IMR-90 (cell line): ENCODE data around the gene MTMR3. TPM values are rescaled to one million over a fixed set of nuclear protein-coding genes. Genes with fewer than 3 reads are reported as not detected.

ENCODE experiments used
- ATAC-seq: fragments of 200-7000 bp; cut with Tn5 transposase; 2 replicates; pipeline ENCODE4 v1.9.1; 2020; ENCODE audit warnings: low read depth, mild to moderate bottlenecking, moderate library complexity
- BruUV-seq: library from RNA; stranded (reverse); fragments of 400-500 nt; replicated peaks from 2 replicates; lab custom pipeline; 2021; lab: Mats Ljungman, UMichigan
- CTCF ChIA-PET: fragments of 300-600 bp; formaldehyde crosslinking; extraction: SDS; loops from one replicate; lab custom pipeline; 2021; ENCODE audit warnings: antibody characterized with exemption; lab: Yijun Ruan, JAX
- POLR2A ChIA-PET: fragments of 300-600 bp; sonication (Branson Sonifier 250); formaldehyde crosslinking; loops from one replicate; lab custom pipeline; 2022; ENCODE audit warnings: antibody characterized with exemption; ENCODE audit not compliant: unreplicated experiment; lab: Charles Lee
- DNase-seq: peaks from one replicate; pipeline ENCODE4 v3.0.0; 2013
- H2AFZ ChIP-seq: replicated peaks from 2 replicates; pipeline ENCODE3; 2013; ENCODE audit warnings: low read length, mild to moderate bottlenecking; ENCODE audit not compliant: poor library complexity
- H2AK5ac ChIP-seq: 2 replicates; pipeline ENCODE4 v1.6.1; 2013; ENCODE audit warnings: low read depth, low read length, inconsistent platforms
- H2AK9ac ChIP-seq: replicated peaks from 2 replicates; pipeline ENCODE3; 2013; ENCODE audit warnings: mild to moderate bottlenecking, low read depth, low read length, moderate library complexity; ENCODE audit not compliant: poor library complexity
- H2BK120ac ChIP-seq: 2 replicates; pipeline ENCODE4 v1.6.1; 2013; ENCODE audit warnings: low read depth, low read length, inconsistent platforms
- H2BK15ac ChIP-seq: 3 replicates; pipeline ENCODE4 v1.6.1; 2013; ENCODE audit warnings: low read depth, low read length, inconsistent platforms
- H2BK20ac ChIP-seq: 2 replicates; pipeline ENCODE4 v1.6.1; 2013; ENCODE audit warnings: low read depth, mild to moderate bottlenecking, inconsistent platforms, low read length, moderate library complexity
- H2BK5ac ChIP-seq: 2 replicates; pipeline ENCODE4 v1.6.1; 2013; ENCODE audit warnings: mild to moderate bottlenecking, low read depth, low read length, inconsistent platforms; ENCODE audit not compliant: poor library complexity, severe bottlenecking
- H3K14ac ChIP-seq: replicated peaks from 2 replicates; pipeline ENCODE4 v1.6.1; 2013; ENCODE audit warnings: low read depth, low read length, inconsistent platforms
- H3K18ac ChIP-seq: 2 replicates; pipeline ENCODE4 v1.6.1; 2013; ENCODE audit warnings: low read depth, low read length, control low read depth
- H3K23ac ChIP-seq: 2 replicates; pipeline ENCODE4 v1.6.1; 2013; ENCODE audit warnings: low read depth, low read length, inconsistent platforms
- H3K27ac ChIP-seq: 2 replicates; pipeline ENCODE4 v1.5.1; 2013; ENCODE audit warnings: mild to moderate bottlenecking, control low read depth, low read length; ENCODE audit not compliant: insufficient read depth
- H3K27me3 ChIP-seq: 2 replicates; pipeline ENCODE4 v1.6.1; 2013; ENCODE audit warnings: low read length; ENCODE audit not compliant: control insufficient read depth, insufficient read depth
- H3K36me3 ChIP-seq: 2 replicates; pipeline ENCODE4 v1.6.1; 2013; ENCODE audit warnings: low read length, mixed read lengths; ENCODE audit not compliant: control insufficient read depth, insufficient read depth
- H3K4ac ChIP-seq: 2 replicates; pipeline ENCODE4 v1.6.1; 2013; ENCODE audit warnings: low read depth, low read length, inconsistent platforms
- H3K4me1 ChIP-seq: 2 replicates; pipeline ENCODE4 v1.6.1; 2013; ENCODE audit warnings: low read length, mixed read lengths; ENCODE audit not compliant: control insufficient read depth, insufficient read depth
- H3K4me2 ChIP-seq: 2 replicates; pipeline ENCODE4 v1.6.1; 2013; ENCODE audit warnings: low read depth, mild to moderate bottlenecking, control low read depth, low read length, moderate library complexity
- H3K4me3 ChIP-seq: 2 replicates; pipeline ENCODE4 v1.5.1; 2013; ENCODE audit warnings: low read depth, mild to moderate bottlenecking, control low read depth, low read length, moderate library complexity; ENCODE audit not compliant: insufficient read depth
- H3K56ac ChIP-seq: 2 replicates; pipeline ENCODE4 v1.6.1; 2013; ENCODE audit warnings: low read length, inconsistent platforms; ENCODE audit not compliant: insufficient read depth; ENCODE audit errors: extremely low read depth
- H3K79me1 ChIP-seq, 2 experiments: 2 replicates each; pipeline ENCODE4 v1.6.1; 2013; ENCODE audit warnings: low read length in 2 of 2, inconsistent platforms in 1 of 2, low read depth in 1 of 2
- H3K9ac ChIP-seq: 2 replicates; pipeline ENCODE4 v1.6.1; 2013; ENCODE audit warnings: low read depth, low read length, control low read depth
- H3K9me1 ChIP-seq: 2 replicates; pipeline ENCODE4 v1.6.1; 2013; ENCODE audit warnings: low read length, inconsistent platforms; ENCODE audit not compliant: insufficient read depth
- H3K9me3 ChIP-seq: 2 replicates; pipeline ENCODE4 v1.6.1; 2013; ENCODE audit warnings: low read length; ENCODE audit not compliant: control insufficient read depth, insufficient read depth
- H4K20me1 ChIP-seq: 2 replicates; pipeline ENCODE4 v1.6.1; 2013; ENCODE audit warnings: low read length, inconsistent platforms; ENCODE audit not compliant: insufficient read depth
- H4K5ac ChIP-seq: 2 replicates; pipeline ENCODE4 v1.6.1; 2013; ENCODE audit warnings: mild to moderate bottlenecking, low read depth, low read length, control low read depth
- H4K8ac ChIP-seq, 2 experiments: 2 replicates each; pipeline ENCODE4 v1.6.1; 2013; ENCODE audit warnings: low read depth in 2 of 2, low read length in 2 of 2, control low read depth in 1 of 2, inconsistent platforms in 1 of 2
- H4K91ac ChIP-seq: 2 replicates; pipeline ENCODE4 v1.6.1; 2013; ENCODE audit warnings: low read depth, low read length, inconsistent platforms; ENCODE audit not compliant: insufficient read depth
- BHLHE40 ChIP-seq: fragments of 150-350 bp; IDR thresholded peaks from 2 replicates; pipeline ENCODE4 v1.6.1; 2016; ENCODE audit warnings: mild to moderate bottlenecking, low read depth, low read length
- CEBPB ChIP-seq: IDR thresholded peaks from 2 replicates; pipeline ENCODE4 v1.6.1; 2012; ENCODE audit warnings: low read depth, low read length, improper control_type of control experiment
- CHD1 ChIP-seq: IDR thresholded peaks from 2 replicates; pipeline ENCODE4 v1.6.1; 2012; ENCODE audit warnings: low read depth, low read length, improper control_type of control experiment
- CTCF ChIP-seq: conservative IDR thresholded peaks from 2 replicates; pipeline ENCODE4 v1.5.1; 2012; ENCODE audit warnings: mild to moderate bottlenecking, low read depth, low read length, improper control_type of control experiment
- ELK1 ChIP-seq: fragments of 150-350 bp; IDR thresholded peaks from 2 replicates; pipeline ENCODE4 v1.6.1; 2016; ENCODE audit warnings: low read depth, mild to moderate bottlenecking, low read length, moderate library complexity, borderline replicate concordance
- FOS ChIP-seq: fragments of 150-350 bp; IDR thresholded peaks from 2 replicates; pipeline ENCODE4 v1.6.1; 2016; ENCODE audit warnings: low read depth, low read length
- MAFK ChIP-seq: IDR thresholded peaks from 2 replicates; pipeline ENCODE4 v1.6.1; 2012; ENCODE audit warnings: low read depth, low read length, improper control_type of control experiment
- MAZ ChIP-seq: IDR thresholded peaks from 2 replicates; pipeline ENCODE4 v1.6.1; 2012; ENCODE audit warnings: low read depth, mild to moderate bottlenecking, low read length, improper control_type of control experiment, moderate library complexity, borderline replicate concordance
- MXI1 ChIP-seq: IDR thresholded peaks from 2 replicates; pipeline ENCODE4 v1.6.1; 2012; ENCODE audit warnings: low read depth, mild to moderate bottlenecking, low read length, moderate library complexity, borderline replicate concordance
- NFE2L2 ChIP-seq: fragments of 150-350 bp; IDR thresholded peaks from 2 replicates; pipeline ENCODE4 v1.6.1; 2016; ENCODE audit warnings: low read depth, mild to moderate bottlenecking, low read length
- POLR2A ChIP-seq: IDR thresholded peaks from 2 replicates; pipeline ENCODE4 v1.6.1; 2012; ENCODE audit warnings: mild to moderate bottlenecking, low read depth, low read length
- RAD21 ChIP-seq: IDR thresholded peaks from 2 replicates; pipeline ENCODE4 v1.6.1; 2012; ENCODE audit warnings: low read length, improper control_type of control experiment
- RCOR1 ChIP-seq: IDR thresholded peaks from 2 replicates; pipeline ENCODE4 v1.6.1; 2012; ENCODE audit warnings: mild to moderate bottlenecking, low read length, improper control_type of control experiment; ENCODE audit not compliant: insufficient replicate concordance
- RFX5 ChIP-seq: IDR thresholded peaks from 2 replicates; pipeline ENCODE4 v1.8.0; 2012; ENCODE audit warnings: low read depth, mild to moderate bottlenecking, low read length, moderate library complexity
- SMC3 ChIP-seq: fragments of 150-350 bp; IDR thresholded peaks from 2 replicates; pipeline ENCODE4 v1.6.1; 2016; ENCODE audit warnings: low read depth, mild to moderate bottlenecking, antibody characterized with exemption, low read length, moderate library complexity
- USF2 ChIP-seq: fragments of 150-350 bp; IDR thresholded peaks from 2 replicates; pipeline ENCODE4 v1.6.1; 2017; ENCODE audit warnings: mild to moderate bottlenecking, antibody characterized with exemption, low read length, low read depth
- WGBS, 2 experiments: methylation state at CpG; one replicate each; pipeline versions ENCODE4 v1.1.5 to v1.1.7; 2013; ENCODE audit warnings: missing lambda C conversion rate in 2 of 2; ENCODE audit not compliant: insufficient read length in 1 of 2; ENCODE audit errors: extremely low coverage in 2 of 2; 5-methylcytosine and 5-hydroxymethylcytosine counted together
- dilution Hi-C: fragments of 300-500 bp; cut with HindIII; formaldehyde crosslinking; loops from one replicate; pipeline ENCODE4 v1.14.3; 2018; ENCODE audit warnings: low sequenced_read_pairs; ENCODE audit not compliant: unreplicated experiment
- in situ Hi-C: fragments of 300-500 bp; cut with MboI; formaldehyde crosslinking; loops from 3 replicates; pipeline ENCODE4 v1.14.3; 2019; ENCODE audit warnings: low sequenced_read_pairs, inconsistent platforms, mixed read lengths
- intact Hi-C: fragments of 100-400 bp; cut with micrococcal nuclease; formaldehyde crosslinking; loops from 2 replicates; pipeline ENCODE4 v1.10.0; 2022
- polyA plus RNA-seq, 3 experiments: library from polyadenylated mRNA; depleted of rRNA; stranded (reverse); fragments of >200 nt; gene quantifications; 2 replicates each; pipeline ENCODE4 v1.2.3, GENCODE V29; 2012; ENCODE audit warnings: low replicate concordance in 1 of 3
- total RNA-seq: library from RNA; depleted of rRNA; stranded (reverse); fragments of >200 nt; gene quantifications from 2 replicates; pipeline ENCODE4 v1.2.3, GENCODE V29; 2012

Gene MTMR3
- total and polyA plus RNA-seq, 2 of the 4 experiments (the other 2 are of a cell fraction): 21.3 to 29.4 TPM

- no peak overlapping the region for H2AFZ ChIP-seq
- no peak overlapping the region for H2BK5ac ChIP-seq
- no peak overlapping the region for H3K23ac ChIP-seq
- no peak for ATAC-seq
- no peak overlapping the region for H3K14ac ChIP-seq
- no peak overlapping the region for H2BK20ac ChIP-seq
- H3K4me3 ChIP-seq: no peak overlapping the region
- H3K27ac ChIP-seq: no peak overlapping the region
- H4K8ac ChIP-seq: no peak overlapping the region
- H3K27me3 ChIP-seq: no peaks in the 10 kb centered on the region
- dilution Hi-C loops: no loop called here
- no peak overlapping the region for H2AK5ac ChIP-seq
- H3K4ac ChIP-seq: no peak overlapping the region
- H3K79me1 ChIP-seq: no peaks in the 10 kb centered on the region
- H2BK120ac ChIP-seq: no peak overlapping the region
- no peak overlapping the region for H3K56ac ChIP-seq
- no peak overlapping the region for H3K9ac ChIP-seq
- DNase-seq: no peak
- no peaks in the 10 kb centered on the region for H3K36me3 ChIP-seq
- no peak overlapping the region for H3K4me2 ChIP-seq
- no peaks in the 10 kb centered on the region for H4K20me1 ChIP-seq
- no peak overlapping the region for H4K91ac ChIP-seq
- no peak overlapping the region for H2BK15ac ChIP-seq
- no peaks in the 10 kb centered on the region for H3K4me1 ChIP-seq
- H3K9me1 ChIP-seq: no peaks in the 10 kb centered on the region
- BruUV-seq: no TSS peak
- no peak overlapping the region for H4K5ac ChIP-seq
- TF ChIP-seq CTCF: no peak
- TF ChIP-seq CEBPB: no peak
- TF ChIP-seq MAFK: no peak
- TF ChIP-seq FOS: no peak
- TF ChIP-seq USF2: no peak
- TF ChIP-seq CHD1: no peak
- TF ChIP-seq SMC3: no peak
- no peak for TF ChIP-seq MXI1
- no peak for TF ChIP-seq MAZ
- no peak for TF ChIP-seq ELK1
- TF ChIP-seq RFX5: no peak
- TF ChIP-seq BHLHE40: no peak
- TF ChIP-seq NFE2L2: no peak
- no peak for TF ChIP-seq POLR2A
- TF ChIP-seq RAD21: no peak
- TF ChIP-seq RCOR1: no peak
- H2AK9ac ChIP-seq: no peak overlapping the region
- in situ Hi-C loops: no loop called here
- H3K9me3 ChIP-seq: 0 out of 2 replicates have a peak, but pooled peaks cover 3% of the 10 kb centered on the region
- ChIA-PET POLR2A (no interaction called here), CTCF (interaction anchor here (0.6 kb wide), 1 partner anchor 27 kb away, joined by 10 read pairs; no protein-coding TSS in a partner anchor)
- intact Hi-C loops: no loop called here
- H3K18ac ChIP-seq: no peak overlapping the region
- WGBS, 2 experiments: 56% methylated on average over 3 of the region's 10 CpGs; no CpG with 5 or more reads in 1 of the 2 experiments
Observed at GRCh38 chr22:30054067-30054763, 171.2 kb downstream of the MTMR3 start.
